Left lung (tissue), 10 donors: ENCODE results near the gene PTPRT. TPM values are rescaled to one million over a fixed set of nuclear protein-coding genes. Genes with fewer than 3 reads are reported as not detected.

Experiments
- ATAC-seq: fragments of 200-7000 bp; cut with Tn5 transposase; one replicate; pipeline ENCODE4 v1.9.1; 2020; ENCODE audit warnings: moderate library complexity
- DNase-seq, 4 donors: peaks; one replicate each; pipeline ENCODE4 v3.0.0-alpha.2; 2013 to 2020
- H3K27ac ChIP-seq, 2 donors: fragments of 200-600 bp; sonication (generic) in 1 of 2; one replicate each; pipeline versions ENCODE4 v1.5.0 to v1.8.0; 2020 to 2021
- H3K27me3 ChIP-seq, 2 donors: fragments of 200-600 bp; sonication (generic) in 1 of 2; one replicate each; pipeline versions ENCODE4 v1.5.0 to v1.8.0; 2020 to 2021
- H3K36me3 ChIP-seq, 2 donors: fragments of 200-600 bp; sonication (generic) in 1 of 2; one replicate each; pipeline versions ENCODE4 v1.5.0 to v1.8.0; 2020 to 2021
- H3K4me1 ChIP-seq, 2 donors: fragments of 200-600 bp; one replicate each; pipeline ENCODE4 v1.8.0; 2021
- H3K4me3 ChIP-seq, 2 donors: fragments of 200-600 bp; sonication (generic) in 1 of 2; one replicate each; pipeline versions ENCODE4 v1.5.0 to v1.8.0; 2020 to 2021; ENCODE audit warnings: mild to moderate bottlenecking in 1 of 2
- H3K9me3 ChIP-seq, 2 donors: fragments of 200-600 bp; sonication (generic) in 1 of 2; one replicate each; pipeline versions ENCODE4 v1.5.0 to v1.8.0; 2020 to 2021
- CTCF ChIP-seq, 2 donors: fragments of 200-600 bp; sonication (generic) in 1 of 2; IDR thresholded peaks; one replicate each; pipeline versions ENCODE4 v1.5.0 to v1.8.0; 2021; ENCODE audit warnings: antibody characterized with exemption in 2 of 2
- intact Hi-C, 2 donors: fragments of 100-400 bp; cut with DNase I; formaldehyde crosslinking; loops; one replicate each; pipeline versions ENCODE4 v1.11.2 to v1.14.2; 2022
- polyA plus RNA-seq, 6 donors: library from polyadenylated mRNA; unstranded; fragments of 120-200 nt; gene quantifications; one replicate each; pipeline ENCODE4 v1.2.1, GENCODE V29; 2013; ENCODE audit not compliant: insufficient read length in 6 of 6
- total RNA-seq, 2 donors: library from RNA; stranded (reverse); fragmentation: NEBNext Ultra II Directional; extraction: Animal tissue kit (Norgen Biotek cat#: 25700); gene quantifications; one replicate each; pipeline ENCODE4 v1.2.1, GENCODE V29; 2021
- donor health status: DM: no; HTN: yes; CAD: no.
- donor health status: DM: no; HTN: no; CAD: no.

Gene PTPRT
- total and polyA plus RNA-seq, 8 donors = 0.15 to 2.9 (median 1.4) TPM

- ATAC-seq (no peak), DNase-seq (peak in 1 of 4 donors; percentile 49)
- Histone ChIP-seq H3K4me1 (no peaks in the 10 kb centered on the region), H3K4me3 (no peak overlapping the region), H3K27me3 (peaks cover 0 to 4% of the 10 kb centered on the region in 2 donors), H3K27ac (no peak overlapping the region), H3K9me3 (no peaks in the 10 kb centered on the region), H3K36me3 (no peaks in the 10 kb centered on the region)
- no peak for TF ChIP-seq CTCF (IDR thresholded peaks at IDR 0.05)
- intact Hi-C loops = no loop called here
Observed at GRCh38 chr20:42474646-42475045, 715.1 kb downstream of the PTPRT start.

GRCh38 chr20:42472198-42472597, 717.5 kb downstream of the PTPRT start:
- TF ChIP-seq CTCF (IDR thresholded peaks at IDR 0.05) = no peak
- no peak overlapping the region for H3K27ac ChIP-seq
- no peak overlapping the region for H3K4me3 ChIP-seq
- H3K4me1 ChIP-seq = no peaks in the 10 kb centered on the region
- H3K27me3 ChIP-seq = peaks cover 0 to 4% of the 10 kb centered on the region in 2 donors
- no peaks in the 10 kb centered on the region for H3K36me3 ChIP-seq
- intact Hi-C loops = no loop called here
- no peaks in the 10 kb centered on the region for H3K9me3 ChIP-seq
- ATAC-seq (no peak), DNase-seq (peak in 1 of 4 donors; percentile 65)

GRCh38 chr20:42461965-42462593, 727.6 kb downstream of the PTPRT start:
- no peak overlapping the region for H3K4me3 ChIP-seq
- H3K27ac ChIP-seq = no peak overlapping the region
- H3K9me3 ChIP-seq = no peaks in the 10 kb centered on the region
- DNase-seq (no peak), ATAC-seq (no peak)
- TF ChIP-seq CTCF (IDR thresholded peaks at IDR 0.05) = no peak
- intact Hi-C loops = no loop called here
- no peaks in the 10 kb centered on the region for H3K36me3 ChIP-seq
- H3K27me3 ChIP-seq = no peaks in the 10 kb centered on the region
- H3K4me1 ChIP-seq = no peaks in the 10 kb centered on the region

GRCh38 chr20:42461291-42461690, 728.4 kb downstream of the PTPRT start:
- TF ChIP-seq CTCF (IDR thresholded peaks at IDR 0.05) = no peak
- no peaks in the 10 kb centered on the region for H3K27me3 ChIP-seq
- intact Hi-C loops = no loop called here
- H3K4me3 ChIP-seq = no peak overlapping the region
- H3K9me3 ChIP-seq = no peaks in the 10 kb centered on the region
- H3K36me3 ChIP-seq = no peaks in the 10 kb centered on the region
- H3K4me1 ChIP-seq = no peaks in the 10 kb centered on the region
- no peak for DNase-seq
- ATAC-seq = no peak
- no peak overlapping the region for H3K27ac ChIP-seq

- intact Hi-C loops = no loop called here
- ATAC-seq (no peak), DNase-seq (no peak)
- Histone ChIP-seq H3K4me3 (no peak overlapping the region), H3K27ac (no peak overlapping the region), H3K27me3 (no peaks in the 10 kb centered on the region), H3K4me1 (no peaks in the 10 kb centered on the region), H3K9me3 (no peaks in the 10 kb centered on the region), H3K36me3 (no peaks in the 10 kb centered on the region)
- TF ChIP-seq CTCF (IDR thresholded peaks at IDR 0.05) = no peak
Observed at GRCh38 chr20:42447270-42447669, 742.4 kb downstream of the PTPRT start.
